DMS53 (cell line): Measurements from ENCODE around the gene TYSND1.
"Not testable (repeated sequence)": the region's sequence is repeated elsewhere in the genome, so short reads cannot be mapped to it uniquely, and the experiment has no call there.

Experiments used
- DNase-seq: peaks from one replicate; lab custom pipeline; 2025; lab: John Stamatoyannopoulos, UW

Gene TYSND1

DNA sequence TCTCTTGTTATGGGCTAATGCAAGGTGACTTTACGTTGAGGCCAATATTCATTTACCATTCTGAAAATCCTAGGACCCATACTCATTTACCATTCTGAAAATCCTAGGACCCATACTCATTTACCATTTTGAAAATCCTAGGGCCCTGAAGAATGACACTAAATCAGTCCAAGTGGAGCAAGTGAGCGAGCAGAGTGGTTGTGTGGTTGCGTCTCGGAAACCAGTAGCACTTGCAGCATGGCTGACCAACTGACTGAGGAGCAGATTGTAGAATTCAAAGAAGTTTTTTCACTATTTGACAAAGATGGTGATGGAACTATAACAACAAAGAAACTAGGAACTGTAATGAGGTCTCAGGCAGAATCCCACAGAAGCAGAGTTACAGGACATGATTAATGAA lies 16.9 kb upstream of the TYSND1 start:
- DNase-seq: no peak

DNA sequence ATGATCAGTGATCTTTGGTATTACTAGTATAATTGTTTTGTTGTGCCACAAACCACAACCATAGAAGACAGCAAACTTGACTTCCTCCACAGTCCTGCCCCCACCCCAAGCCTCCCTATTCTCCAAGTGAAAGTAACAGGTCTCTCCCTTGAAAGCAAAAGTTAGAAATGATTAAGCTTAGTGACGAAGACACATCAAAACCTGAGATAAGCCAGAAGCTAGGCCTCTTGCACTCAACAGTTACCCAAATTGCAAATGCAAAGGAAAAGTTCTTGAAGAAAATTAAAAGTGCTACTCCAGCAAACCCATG lies 16.3 kb upstream of the TYSND1 start:
- no peak for DNase-seq

DNA sequence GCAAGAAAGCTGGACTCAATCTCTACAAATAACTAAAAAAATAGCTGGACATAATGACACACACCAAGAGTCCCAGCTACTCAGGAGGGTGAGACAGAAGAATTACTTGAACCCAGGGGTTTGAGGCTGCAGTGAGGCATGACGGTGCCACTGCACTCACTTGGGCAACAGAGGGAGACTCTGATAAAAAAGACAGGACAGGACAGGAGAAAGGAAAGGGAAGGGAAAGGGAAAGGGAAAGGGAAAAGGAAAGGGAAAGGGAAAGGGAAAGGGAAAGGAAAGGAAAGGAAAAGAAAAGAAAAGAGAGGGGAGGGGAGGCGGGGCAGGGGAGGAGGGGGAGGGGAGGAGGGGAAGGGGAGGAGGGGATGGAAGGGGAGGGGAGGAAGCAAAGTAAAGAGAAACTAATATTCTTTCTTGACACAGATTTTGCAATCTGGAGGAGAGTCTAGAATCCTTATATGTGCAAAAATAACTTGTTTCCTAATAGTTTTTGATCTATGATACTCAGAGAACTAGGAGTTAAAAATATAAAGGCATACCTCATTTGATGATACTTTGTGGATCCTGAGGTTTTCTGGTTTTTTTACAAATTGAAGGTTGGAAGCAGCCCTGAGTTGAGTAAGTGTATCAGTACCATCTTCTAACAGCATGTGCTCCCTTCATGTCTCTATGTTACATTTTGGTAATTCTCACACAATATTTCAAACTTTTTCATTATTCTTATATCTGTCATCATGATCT lies 15.8 kb upstream of the TYSND1 start:
- no peak for DNase-seq

DNA sequence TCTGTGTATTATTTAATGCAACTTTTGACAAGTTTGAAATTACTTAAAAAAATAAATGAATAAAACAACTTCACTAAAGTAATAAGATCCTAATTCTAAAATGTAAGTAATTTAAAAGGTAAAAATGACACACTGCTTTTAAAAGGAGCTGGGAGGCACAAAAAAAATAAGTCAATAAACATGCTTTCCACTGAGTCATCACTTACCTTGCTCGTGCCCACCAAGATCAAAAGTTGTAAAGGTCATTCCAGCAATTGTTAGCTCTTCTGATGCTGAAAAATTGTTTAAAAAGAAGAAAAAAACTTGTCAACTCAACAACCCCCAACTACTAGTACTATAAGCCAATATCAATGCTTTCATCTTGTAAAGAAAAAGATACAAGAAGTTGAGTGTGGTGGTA lies 14.3 kb upstream of the TYSND1 start:
- no peak for DNase-seq

DNA sequence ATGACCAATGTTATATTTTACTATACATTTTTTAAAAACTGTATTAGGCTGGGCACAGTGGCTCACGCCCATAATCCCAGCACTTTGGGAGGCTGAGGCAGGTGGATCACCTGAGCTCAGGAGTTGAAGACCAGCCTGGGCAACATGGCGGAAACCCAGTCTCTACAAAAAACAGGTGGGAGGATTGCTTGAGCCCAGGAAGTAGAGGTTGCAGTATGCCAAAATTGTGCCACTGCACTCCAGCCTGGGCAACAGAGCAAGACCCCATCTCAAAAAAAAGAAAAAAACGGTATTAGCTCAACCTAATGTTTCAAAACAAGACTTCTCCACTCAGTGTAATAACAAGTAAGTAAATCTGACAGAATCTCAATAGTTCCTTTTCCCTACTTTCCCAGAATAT lies 12.9 kb upstream of the TYSND1 start:
- DNase-seq: not testable (repeated sequence)

DNA sequence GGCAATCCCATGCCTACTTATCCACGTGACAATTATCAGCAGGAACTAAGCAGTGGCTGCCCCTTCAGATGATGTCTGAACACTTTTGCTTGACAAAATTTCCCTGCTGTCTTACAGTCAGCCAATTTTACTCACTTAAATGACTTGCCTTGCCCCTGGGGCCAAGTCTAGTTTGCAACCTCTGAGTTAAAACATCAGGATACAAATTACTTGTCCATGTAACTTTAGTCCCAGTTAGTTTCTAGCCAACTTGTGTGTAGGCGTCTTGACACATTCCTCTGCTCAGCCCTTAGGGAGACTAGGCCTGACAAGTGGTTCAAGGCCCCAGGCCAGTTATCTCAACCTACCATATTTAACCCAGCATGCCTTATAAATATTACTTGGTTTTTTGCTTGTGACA lies 11.6 kb upstream of the TYSND1 start:
- DNase-seq: no peak

DNA sequence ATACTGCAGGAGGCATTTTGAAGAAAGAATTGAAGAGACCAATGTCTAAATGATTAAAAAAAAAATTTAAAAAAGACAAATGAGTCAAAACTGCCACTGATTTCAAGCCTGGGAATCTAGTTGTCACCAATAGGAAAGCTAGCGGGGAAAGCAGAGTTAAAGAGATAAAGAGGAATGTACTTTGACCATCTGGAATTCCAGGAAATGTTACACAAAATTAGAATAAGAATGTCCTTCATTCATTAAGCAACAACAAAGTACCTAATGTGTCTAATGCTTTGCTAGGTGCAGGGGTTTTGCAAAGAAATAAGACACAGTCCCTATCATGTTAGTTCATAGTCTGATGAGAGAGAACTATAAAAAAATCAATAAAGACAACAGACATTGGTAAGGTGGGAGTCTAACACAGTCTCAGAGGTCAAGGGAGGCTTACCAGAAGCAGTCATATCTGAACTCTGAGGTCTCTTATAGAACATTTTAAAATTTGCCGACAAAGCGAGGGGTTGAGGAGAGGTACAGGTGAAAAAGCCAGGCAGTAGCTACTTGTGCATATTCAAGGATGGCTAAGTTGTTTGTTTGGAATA lies 8.8 kb upstream of the TYSND1 start:
- DNase-seq: no peak

DNA sequence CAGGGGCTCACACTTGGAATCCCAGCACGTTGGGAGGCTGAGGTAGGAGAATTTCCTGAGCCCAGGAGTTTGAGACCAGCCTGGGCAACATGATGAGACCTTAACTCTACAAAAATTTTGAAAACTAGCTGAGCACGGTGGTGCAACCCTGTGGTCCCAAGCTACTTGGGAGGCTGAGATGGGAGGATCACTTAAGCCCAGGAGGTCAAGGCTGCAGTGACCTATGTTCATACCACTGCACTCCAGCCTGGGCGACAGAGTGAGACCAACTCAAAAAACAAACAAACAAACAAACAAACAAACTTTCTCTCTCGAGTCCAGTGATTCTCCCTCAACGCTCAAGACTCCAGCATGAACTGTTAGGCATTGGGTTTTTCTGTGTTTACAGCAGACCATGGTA lies 2.0 kb upstream of the TYSND1 start:
- DNase-seq: no peak

DNA sequence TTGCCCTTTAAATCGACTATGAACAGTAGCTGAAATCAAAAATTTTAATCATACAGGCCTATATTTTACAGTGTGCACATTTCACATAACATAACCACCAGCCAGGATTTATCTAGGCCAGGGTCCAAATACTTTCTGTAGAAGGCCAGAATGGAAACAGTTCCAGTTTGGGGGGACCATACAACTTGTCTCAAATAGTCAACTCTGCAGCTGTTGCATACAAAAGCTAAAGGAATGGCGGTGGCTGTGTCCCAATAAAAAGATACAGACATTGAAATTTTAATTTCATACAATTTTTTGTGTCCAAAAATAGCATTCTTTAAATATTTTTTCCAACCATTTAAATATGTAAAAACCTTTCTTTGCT lies 742 bp upstream of the TYSND1 start:
- DNase-seq: no peak

DNA sequence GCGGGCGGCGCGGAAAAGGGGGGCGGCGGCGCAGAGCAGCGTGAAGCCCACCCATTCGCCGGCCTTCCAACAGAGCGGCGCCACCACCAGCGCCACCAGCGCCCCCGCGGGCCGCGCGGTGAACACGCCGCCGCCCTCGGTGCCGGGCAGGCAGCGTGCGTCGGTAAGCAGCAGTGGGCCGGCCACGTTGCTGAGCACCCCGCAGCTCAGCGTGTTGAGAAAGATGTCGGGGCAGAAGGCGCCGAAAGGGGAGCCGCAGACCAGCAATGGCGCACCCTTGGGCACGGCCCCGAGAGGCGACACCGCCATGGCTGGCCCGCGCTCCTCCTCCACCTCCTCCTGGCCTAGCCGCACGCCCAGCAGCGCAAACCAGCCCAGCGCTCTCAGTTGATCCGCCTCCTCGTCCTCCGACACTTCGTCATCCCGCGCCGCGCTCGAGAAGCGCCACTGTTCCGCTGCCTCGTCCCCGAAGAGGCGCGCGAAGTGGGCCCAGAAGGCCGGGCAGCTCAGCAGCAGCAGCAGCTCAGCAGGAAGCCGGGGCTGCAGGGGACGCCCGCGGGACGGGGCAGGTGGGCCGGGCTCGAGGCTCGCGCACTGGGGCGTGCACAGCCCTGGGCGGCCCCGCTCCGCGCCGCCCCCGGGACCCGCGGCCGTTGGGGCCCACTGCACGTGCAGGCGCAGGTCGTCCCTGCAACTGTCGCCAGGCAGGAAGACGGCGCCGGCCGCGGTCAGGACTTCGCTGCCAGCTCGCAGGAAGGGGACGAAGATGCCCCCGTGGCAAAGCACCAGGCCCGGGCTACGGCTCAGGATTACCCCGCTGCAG lies 623 bp downstream of the TYSND1 start:
- DNase-seq: peak; percentile 87

DNA sequence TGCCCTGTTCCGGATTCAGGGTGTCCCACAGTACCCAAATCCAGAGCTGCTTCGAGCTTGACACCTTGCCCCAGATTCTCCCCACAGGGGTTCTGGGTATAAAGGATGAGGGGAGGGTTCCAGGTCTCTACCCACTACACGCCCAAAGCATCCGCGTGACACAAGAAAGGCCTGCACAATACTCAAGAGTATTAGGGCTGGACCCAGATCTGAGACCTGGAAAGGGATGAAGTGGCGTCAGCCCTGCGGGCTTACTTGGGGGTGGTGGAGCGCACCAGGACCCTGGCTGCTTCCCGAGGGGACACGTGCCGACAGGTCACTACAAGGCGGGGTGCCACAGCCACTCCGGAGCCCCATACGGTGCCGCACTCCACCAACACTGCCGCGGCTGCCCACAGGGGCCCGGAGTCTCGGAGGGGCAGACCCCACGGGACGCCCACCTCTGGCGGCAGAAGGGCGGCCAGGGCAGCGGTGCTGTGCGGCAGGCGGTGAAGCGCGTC lies 1.3 kb downstream of the TYSND1 start:
- peak; percentile 51 for DNase-seq

DNA sequence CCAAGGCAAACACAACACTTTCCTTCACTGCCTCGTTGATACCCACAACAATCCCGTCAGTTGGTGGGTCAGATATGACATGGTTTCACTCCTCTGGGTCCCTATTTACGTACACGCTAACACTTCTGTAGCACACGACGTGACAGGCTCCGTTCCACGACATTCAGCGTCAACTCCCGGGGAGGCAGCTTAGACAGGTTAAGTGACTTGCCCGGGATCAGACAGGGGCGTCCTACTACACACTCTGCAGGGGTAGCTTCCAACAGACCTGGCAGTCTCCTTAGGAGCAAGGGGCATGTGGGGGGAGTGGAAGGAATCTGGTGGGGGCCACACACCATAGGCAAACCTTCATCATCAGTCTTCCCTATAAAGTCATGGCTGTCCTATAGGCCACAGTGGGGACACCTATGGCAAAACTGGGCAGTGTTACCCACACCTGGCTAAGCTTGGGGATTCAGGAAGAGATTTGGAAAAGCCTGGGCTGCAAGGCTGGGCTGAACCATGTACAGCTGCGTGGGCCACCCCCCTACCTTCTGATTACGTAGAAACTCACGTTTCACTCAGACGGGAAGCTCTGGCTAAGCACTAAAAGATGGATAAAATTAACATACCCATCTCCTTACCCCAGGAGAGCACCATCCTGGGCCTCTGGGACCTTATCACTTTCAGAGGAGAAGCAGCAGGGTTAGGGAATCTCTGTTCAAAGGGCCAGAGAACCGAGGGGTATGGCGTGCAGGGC lies 2.0 kb downstream of the TYSND1 start:
- DNase-seq: no peak

DNA sequence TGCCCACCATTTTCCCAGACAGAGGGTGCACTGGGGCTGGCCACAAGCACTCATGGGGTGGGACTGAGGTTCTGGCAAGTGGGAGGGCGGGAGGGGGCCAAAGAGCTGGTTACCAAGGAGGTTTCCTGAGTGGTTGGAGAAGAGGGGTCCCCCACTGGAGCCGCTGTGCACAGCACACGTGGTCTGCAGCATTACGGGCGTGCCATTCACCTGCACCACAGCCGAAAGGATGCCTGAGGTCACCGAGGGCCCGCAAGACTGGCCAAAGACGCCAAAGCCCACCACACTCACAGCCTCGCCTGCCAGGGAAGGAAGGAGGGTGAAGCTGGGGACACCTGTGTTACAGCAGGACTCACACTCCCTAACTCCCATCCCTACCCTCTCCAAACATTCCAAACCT lies 3.9 kb downstream of the TYSND1 start:
- no peak for DNase-seq

DNA sequence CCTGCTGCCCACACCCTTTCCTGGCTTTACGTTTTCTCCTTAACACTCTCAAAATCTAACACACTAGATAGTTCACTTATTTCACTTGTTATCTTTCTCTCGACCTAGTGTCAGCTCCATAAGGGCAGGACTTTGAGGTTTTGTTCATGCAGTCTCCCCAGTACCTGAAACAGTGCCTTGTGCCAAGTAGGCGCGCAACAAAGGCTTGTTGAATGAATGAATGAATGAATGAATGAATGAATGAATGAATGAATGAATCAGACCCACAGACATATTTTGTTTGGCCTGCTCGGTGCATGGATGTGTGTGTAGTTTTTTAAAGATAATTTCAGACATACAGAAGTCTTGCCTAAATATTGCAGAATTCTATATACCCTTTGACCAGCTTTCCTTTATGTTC lies 6.2 kb downstream of the TYSND1 start:
- DNase-seq: no peak

DNA sequence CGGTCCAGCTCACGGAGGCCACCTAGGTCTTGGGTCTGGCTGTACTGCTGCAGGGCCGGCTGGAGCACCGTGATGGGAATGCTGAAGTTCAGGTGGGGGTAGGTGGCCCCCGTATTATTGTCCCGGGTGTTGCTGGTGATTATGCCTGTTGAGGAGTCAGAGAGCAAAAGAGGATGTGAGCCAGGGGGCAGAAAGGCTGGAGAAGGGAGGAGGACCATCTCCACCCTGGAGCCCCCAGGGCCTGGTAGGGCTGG lies 6.6 kb downstream of the TYSND1 start:
- no peak for DNase-seq

DNA sequence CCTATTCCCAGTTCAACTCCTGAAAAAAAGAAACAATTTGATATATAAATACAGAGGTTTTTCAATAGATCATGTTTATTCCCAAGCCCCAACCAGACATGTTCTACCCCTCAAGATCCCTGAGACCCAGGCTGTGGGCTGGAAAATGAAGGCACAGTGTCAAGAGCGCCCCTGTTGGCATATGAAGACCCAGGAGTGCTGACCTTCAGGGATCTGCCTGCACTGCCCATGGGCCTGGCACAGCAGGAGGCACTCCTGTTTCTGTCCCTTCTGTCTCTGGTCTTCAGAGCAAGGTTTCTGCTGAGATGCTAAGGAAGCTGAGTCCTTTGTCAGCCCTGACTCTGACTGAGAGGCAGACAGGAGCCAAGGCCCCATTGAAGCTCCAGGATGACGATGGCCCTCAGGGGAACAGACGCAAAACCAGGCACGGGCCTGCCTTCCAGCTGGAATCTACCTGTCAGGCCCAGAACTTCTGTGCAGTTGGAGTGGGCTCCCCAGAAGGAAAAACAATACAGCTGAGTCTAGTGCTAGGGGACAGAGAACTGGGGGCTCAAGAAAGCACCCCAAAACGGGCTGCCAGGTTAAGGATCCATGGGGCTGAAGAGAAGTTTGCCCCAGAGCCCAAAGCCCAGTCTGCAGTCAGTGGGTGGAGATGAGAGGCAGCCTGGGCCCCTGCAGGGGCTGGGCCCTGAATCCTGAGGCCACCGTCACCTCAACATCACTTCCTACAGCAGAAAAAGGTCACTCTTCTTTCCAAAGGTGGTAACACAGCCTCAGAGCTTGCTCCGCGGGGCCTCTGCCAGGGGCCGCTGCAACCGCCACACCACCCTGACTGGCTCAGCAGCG lies 7.1 kb downstream of the TYSND1 start:
- no peak for DNase-seq

DNA sequence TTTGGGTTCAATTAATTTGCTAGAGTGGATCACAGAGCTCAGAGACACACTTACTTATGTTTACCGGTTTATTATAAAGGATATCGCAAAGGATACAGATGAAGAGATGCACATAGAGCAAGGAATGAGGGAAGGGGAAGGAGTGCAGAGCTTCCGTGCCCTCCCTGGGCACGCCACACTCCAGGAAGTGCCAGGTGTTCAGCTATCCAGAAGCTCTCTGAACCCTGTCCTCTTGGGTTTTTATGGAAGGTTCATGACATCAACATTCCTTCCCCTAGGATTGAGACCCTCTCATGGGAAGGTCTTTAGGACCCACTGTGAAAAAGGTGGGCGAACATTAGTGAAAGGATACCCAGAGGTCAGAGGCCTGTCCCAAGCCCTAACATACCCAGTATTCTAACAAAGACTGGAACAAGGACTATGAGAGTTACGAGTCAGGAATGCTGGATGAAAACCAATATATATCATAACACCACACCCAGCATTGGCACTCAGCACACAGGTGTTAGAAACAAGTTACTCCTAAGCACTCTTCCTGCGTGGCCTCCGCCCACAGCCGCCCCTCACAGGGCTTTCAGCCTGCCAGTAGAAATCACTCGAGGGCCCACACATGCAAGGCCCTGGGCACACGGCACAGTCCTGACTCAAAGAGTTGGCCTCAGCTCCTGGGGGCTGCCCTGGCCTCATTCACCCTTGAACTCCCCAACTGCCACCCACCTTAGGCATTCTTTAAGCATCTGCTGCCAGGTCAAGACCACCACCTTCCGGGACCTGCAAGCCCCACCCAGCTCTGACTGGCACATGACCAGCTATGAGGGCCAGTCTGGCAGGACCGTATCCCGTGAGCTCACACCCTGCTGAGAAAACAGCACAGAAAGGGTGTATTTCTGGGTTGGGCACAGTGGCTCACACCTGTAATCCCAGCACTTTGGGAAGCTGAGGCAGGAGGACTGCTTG lies 8.3 kb downstream of the TYSND1 start:
- DNase-seq: no peak

DNA sequence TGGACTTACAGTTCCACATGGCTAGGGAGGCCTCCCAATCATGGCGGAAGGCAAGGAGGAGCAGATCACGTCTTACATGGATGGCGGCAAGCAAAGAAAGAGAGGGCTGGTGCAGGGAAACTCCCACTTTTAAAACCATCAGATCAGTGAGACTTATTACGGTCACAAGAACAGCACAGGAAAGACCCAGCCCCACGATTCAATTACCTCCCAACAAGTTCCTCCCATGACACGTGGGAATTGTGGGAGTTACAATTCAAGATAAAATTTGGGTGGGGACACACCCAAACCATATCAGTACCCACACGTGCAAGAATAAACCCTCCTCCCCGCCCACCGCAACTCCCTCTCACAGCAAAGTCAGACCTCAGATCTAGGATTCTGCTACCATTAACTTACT lies 9.4 kb downstream of the TYSND1 start:
- DNase-seq: no peak

DNA sequence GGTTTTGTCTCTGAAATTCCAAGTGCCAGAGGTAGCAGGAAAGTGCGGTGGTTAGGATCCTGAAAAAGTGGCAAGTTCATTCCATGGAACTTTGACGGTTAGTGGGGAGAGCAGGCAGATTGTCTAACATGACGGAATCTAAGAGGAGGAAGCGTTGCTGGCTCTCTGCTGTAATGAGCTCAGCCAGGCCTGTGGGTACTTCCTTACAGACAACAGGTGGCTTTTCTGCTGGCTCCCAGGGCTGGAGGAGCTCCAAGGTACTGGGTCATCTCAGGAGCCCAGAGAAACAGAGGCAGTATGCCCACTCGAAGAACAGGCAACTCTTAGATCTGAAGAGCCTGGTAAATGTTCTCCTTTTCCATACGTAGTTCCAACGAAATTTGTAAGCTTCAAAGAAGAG lies 10.8 kb downstream of the TYSND1 start:
- DNase-seq: no peak

DNA sequence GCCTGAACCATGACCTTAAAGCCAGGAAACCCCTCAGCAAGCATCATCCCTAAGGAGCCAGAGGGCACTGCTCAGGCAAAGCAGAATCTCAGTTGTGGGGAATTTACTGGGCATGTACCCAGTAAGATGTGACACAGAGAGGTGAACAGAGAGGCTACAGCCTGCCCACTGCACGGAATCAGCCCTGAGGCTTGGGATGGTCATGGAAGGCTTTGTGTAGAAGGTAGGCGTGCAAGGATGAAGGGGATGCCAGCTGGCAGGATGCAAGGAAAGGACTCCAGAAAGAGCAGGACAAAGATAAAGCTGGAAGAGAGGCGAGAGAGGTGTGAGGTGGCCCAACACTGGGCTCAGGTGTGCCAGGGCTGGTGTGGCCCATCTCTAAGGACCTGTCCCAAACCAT lies 11.5 kb downstream of the TYSND1 start:
- no peak for DNase-seq
